Vagina (tissue), 2 donors: ENCODE measurements around the gene CPN2.

Experiments used
- POLR2A ChIP-seq, 2 donors: fragments of 450-650 bp; IDR thresholded peaks; one replicate each; pipeline ENCODE4 v1.6.1; 2017; ENCODE audit warnings: antibody characterized with exemption in 2 of 2, mild to moderate bottlenecking in 2 of 2, moderate library complexity in 2 of 2
- POLR2AphosphoS5 ChIP-seq, 2 donors: sonication (generic); formaldehyde crosslinking; IDR thresholded peaks; one replicate each; pipeline ENCODE4 v1.9.0; 2017; ENCODE audit warnings: antibody characterized with exemption in 2 of 2, mild to moderate bottlenecking in 2 of 2, low read depth in 1 of 2; ENCODE audit not compliant: insufficient read depth in 1 of 2
- TF ChIP-seq, protein P1 (sequence below), 3 experiments: fragments of 450-650 bp in 2 of 3; fragments of 200-600 bp in 1 of 3; sonication (generic) in 1 of 3; IDR thresholded peaks; one replicate each; pipeline ENCODE4 v1.5.1; 2017 to 2019; ENCODE audit warnings: antibody characterized with exemption in 3 of 3, mild to moderate bottlenecking in 2 of 3, moderate library complexity in 2 of 3

GRCh38 chr3:194387926-194388418 lies 36.8 kb upstream of the CPN2 start:
- TF ChIP-seq, protein P1, sequence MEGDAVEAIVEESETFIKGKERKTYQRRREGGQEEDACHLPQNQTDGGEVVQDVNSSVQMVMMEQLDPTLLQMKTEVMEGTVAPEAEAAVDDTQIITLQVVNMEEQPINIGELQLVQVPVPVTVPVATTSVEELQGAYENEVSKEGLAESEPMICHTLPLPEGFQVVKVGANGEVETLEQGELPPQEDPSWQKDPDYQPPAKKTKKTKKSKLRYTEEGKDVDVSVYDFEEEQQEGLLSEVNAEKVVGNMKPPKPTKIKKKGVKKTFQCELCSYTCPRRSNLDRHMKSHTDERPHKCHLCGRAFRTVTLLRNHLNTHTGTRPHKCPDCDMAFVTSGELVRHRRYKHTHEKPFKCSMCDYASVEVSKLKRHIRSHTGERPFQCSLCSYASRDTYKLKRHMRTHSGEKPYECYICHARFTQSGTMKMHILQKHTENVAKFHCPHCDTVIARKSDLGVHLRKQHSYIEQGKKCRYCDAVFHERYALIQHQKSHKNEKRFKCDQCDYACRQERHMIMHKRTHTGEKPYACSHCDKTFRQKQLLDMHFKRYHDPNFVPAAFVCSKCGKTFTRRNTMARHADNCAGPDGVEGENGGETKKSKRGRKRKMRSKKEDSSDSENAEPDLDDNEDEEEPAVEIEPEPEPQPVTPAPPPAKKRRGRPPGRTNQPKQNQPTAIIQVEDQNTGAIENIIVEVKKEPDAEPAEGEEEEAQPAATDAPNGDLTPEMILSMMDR (IDR thresholded peaks at IDR 0.05), result no peak
- no peak for TF ChIP-seq POLR2AphosphoS5 (IDR thresholded peaks at IDR 0.05; ENCODE audit: insufficient read depth in 1 of 2, low read depth in 1 of 2)
- no peak for TF ChIP-seq POLR2A (IDR thresholded peaks at IDR 0.05)
